Stimulated activated CD8-positive, alpha-beta memory T cell treated with anti-CD3 and anti-CD28 coated beads, Interleukin-7, amount 100 ng/mL, for 4 hours (primary cell): Measurements from ENCODE around the gene SEMA5B.

Source experiments
- DNase-seq, 2 donors: peaks; one replicate each; pipeline ENCODE4 v3.0.0-alpha.2; 2020; ENCODE audit warnings: low read depth in 2 of 2

The SEMA5B gene

GRCh38 chr3:122893754-122894668, 133.6 kb downstream of the SEMA5B start:
- DNase-seq: no peak

- DNase-seq: no peak
These were observed 134.3 kb downstream of the SEMA5B start for GRCh38 chr3:122893282-122893681.

GRCh38 chr3:122892118-122892960, 135.2 kb downstream of the SEMA5B start:
- no peak for DNase-seq

- DNase-seq: no peak
These were observed 136.8 kb downstream of the SEMA5B start for GRCh38 chr3:122890720-122891220.

GRCh38 chr3:122890077-122890719, 137.4 kb downstream of the SEMA5B start:
- DNase-seq: no peak

- DNase-seq: no peak
These were observed 140.6 kb downstream of the SEMA5B start for GRCh38 chr3:122886946-122887345.

- DNase-seq: no peak
These were observed 141.3 kb downstream of the SEMA5B start for GRCh38 chr3:122886251-122886650.

- DNase-seq: no peak
These were observed 145.1 kb downstream of the SEMA5B start for GRCh38 chr3:122882361-122882947.

GRCh38 chr3:122880624-122881023, 146.9 kb downstream of the SEMA5B start:
- DNase-seq: no peak

- no peak for DNase-seq
These were observed 147.4 kb downstream of the SEMA5B start for GRCh38 chr3:122880173-122880572.

GRCh38 chr3:122875547-122876127, 151.9 kb downstream of the SEMA5B start:
- DNase-seq: no peak

GRCh38 chr3:122873741-122874515, 153.6 kb downstream of the SEMA5B start:
- DNase-seq: no peak

GRCh38 chr3:122868322-122868721, 159.2 kb downstream of the SEMA5B start:
- DNase-seq: no peak

- DNase-seq: no peak
These were observed 163.1 kb downstream of the SEMA5B start for GRCh38 chr3:122864498-122864897.

- no peak for DNase-seq
These were observed 165.2 kb downstream of the SEMA5B start for GRCh38 chr3:122862381-122862780.
